MM.1S (cell line): ENCODE results near the gene RPL12.

Source experiments
- EZH2 ChIP-seq: fragments of 300-600 bp; sonication (generic); optimal IDR thresholded peaks from 2 replicates; pipeline ENCODE3; 2017; ENCODE audit warnings: low read depth, mild to moderate bottlenecking, antibody characterized with exemption, low read length, mixed read lengths
- EZH2phosphoT487 ChIP-seq: fragments of 300-600 bp; sonication (generic); IDR thresholded peaks from 2 replicates; pipeline ENCODE4 v1.6.1; 2018; ENCODE audit warnings: antibody characterized with exemption, low read length
- TF ChIP-seq, protein P1 (sequence below): fragments of 300-600 bp; sonication (generic); IDR thresholded peaks from 2 replicates; pipeline ENCODE4 v1.5.1; 2016; ENCODE audit warnings: antibody characterized with exemption, low read length, mixed read lengths

DNA sequence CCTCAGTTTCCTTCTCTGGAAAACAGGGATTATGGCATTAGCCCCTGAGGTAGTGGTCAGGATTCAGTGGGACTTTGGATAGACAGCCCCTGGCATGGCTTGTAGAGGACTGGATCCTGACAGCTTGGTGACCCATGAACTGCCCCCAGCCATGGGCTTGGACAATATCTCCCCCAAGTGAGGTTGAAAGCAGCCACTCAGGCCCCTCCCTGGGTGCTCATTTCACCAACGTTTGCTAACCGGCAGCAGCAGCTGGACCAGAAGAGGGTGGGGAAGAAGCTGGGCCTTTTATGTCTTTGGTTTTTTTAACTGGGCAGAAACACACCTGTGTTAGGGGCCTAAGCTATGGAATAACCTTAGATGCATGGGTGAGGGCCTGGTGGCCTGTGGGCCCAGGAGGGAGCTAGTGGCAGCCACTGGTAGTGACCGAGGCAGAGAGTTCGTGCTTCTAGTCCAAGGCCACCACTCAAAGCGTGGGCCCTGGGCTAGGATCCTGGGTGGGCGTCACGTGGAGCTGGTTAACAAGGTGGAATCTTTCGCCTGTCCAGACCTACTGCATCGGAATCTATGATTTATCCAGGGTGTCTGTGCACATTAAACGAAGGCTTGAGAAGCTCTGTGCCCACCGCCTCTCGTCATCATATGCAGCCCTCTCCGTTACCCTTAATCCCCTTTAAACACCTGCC, 52.3 kb downstream of the RPL12 start:
- TF ChIP-seq EZH2 = no peak
- TF ChIP-seq, protein P1, sequence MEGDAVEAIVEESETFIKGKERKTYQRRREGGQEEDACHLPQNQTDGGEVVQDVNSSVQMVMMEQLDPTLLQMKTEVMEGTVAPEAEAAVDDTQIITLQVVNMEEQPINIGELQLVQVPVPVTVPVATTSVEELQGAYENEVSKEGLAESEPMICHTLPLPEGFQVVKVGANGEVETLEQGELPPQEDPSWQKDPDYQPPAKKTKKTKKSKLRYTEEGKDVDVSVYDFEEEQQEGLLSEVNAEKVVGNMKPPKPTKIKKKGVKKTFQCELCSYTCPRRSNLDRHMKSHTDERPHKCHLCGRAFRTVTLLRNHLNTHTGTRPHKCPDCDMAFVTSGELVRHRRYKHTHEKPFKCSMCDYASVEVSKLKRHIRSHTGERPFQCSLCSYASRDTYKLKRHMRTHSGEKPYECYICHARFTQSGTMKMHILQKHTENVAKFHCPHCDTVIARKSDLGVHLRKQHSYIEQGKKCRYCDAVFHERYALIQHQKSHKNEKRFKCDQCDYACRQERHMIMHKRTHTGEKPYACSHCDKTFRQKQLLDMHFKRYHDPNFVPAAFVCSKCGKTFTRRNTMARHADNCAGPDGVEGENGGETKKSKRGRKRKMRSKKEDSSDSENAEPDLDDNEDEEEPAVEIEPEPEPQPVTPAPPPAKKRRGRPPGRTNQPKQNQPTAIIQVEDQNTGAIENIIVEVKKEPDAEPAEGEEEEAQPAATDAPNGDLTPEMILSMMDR = no peak
- no peak for TF ChIP-seq EZH2phosphoT487
